B cell (primary cell): ENCODE results near the gene DPPA2.

Experiments used
- EZH2 ChIP-seq: IDR thresholded peaks from 2 replicates; pipeline ENCODE4 v1.6.1; 2012; ENCODE audit warnings: borderline replicate concordance, low read depth, mild to moderate bottlenecking, moderate library complexity, low read length; ENCODE audit not compliant: insufficient read depth, poor library complexity, severe bottlenecking
- TF ChIP-seq, protein P1 (sequence below): fragments of 200-600 bp; IDR thresholded peaks from one replicate; pipeline ENCODE4 v1.8.0; 2022; ENCODE audit warnings: antibody characterized with exemption, mild to moderate bottlenecking

DNA sequence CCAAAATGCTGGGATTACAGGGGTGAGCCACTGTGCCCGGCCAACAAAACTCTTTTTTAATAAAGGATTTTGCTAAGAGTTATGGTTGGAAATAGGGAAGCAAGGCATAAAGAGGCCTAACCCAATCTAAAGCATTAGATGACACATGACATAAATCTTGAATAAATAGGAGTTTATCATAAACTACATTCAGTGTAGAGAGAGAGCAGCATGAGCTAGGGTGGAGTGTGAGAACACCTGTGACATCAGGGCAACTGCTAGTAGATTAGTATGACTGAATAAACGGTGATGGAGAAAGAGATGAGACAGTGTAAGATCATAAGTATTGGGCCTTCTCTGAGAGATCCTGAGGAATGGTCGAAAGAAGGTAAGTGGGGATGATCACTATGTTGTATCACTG is 63.7 kb downstream of the DPPA2 start:
- TF ChIP-seq, protein P1, sequence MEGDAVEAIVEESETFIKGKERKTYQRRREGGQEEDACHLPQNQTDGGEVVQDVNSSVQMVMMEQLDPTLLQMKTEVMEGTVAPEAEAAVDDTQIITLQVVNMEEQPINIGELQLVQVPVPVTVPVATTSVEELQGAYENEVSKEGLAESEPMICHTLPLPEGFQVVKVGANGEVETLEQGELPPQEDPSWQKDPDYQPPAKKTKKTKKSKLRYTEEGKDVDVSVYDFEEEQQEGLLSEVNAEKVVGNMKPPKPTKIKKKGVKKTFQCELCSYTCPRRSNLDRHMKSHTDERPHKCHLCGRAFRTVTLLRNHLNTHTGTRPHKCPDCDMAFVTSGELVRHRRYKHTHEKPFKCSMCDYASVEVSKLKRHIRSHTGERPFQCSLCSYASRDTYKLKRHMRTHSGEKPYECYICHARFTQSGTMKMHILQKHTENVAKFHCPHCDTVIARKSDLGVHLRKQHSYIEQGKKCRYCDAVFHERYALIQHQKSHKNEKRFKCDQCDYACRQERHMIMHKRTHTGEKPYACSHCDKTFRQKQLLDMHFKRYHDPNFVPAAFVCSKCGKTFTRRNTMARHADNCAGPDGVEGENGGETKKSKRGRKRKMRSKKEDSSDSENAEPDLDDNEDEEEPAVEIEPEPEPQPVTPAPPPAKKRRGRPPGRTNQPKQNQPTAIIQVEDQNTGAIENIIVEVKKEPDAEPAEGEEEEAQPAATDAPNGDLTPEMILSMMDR, result no peak
- TF ChIP-seq EZH2, result no peak
